A549 (cell line): Measurements from ENCODE around the gene ABL1.

Experiments used
- CBX8 ChIP-seq: fragments of 200-600 bp; sonication (generic); IDR thresholded peaks from 2 replicates; pipeline ENCODE4 v1.6.1; 2016
- ELK1 ChIP-seq: fragments of 150-350 bp; IDR thresholded peaks from 2 replicates; pipeline ENCODE4 v1.6.1; 2014; ENCODE audit warnings: low read depth, mild to moderate bottlenecking, low read length
- EP300 ChIP-seq, 2 experiments: fragments of >200 bp; sonication (Bioruptor Twin); formaldehyde crosslinking; IDR thresholded peaks; 2 replicates in 1 of 2; 3 replicates in 1 of 2; pipeline ENCODE4 v1.6.1; 2016 to 2017
- JUNB ChIP-seq: fragments of >200 bp; sonication (Bioruptor Twin); formaldehyde crosslinking; IDR thresholded peaks from 2 replicates; pipeline ENCODE4 v1.6.1; 2016
- KDM5A ChIP-seq: fragments of 200-600 bp; sonication (generic); IDR thresholded peaks from 2 replicates; pipeline ENCODE4 v1.6.1; 2016; ENCODE audit warnings: antibody characterized with exemption, mild to moderate bottlenecking
- MAFK ChIP-seq: fragments of 450-650 bp; IDR thresholded peaks from 2 replicates; pipeline ENCODE4 v1.6.1; 2014; ENCODE audit not compliant: partially characterized antibody
- PBX3 ChIP-seq: IDR thresholded peaks from 2 replicates; pipeline ENCODE4 v1.6.1; 2012
- POLR2A ChIP-seq: IDR thresholded peaks from 2 replicates; pipeline ENCODE4 v1.6.1; 2012; ENCODE audit warnings: mild to moderate bottlenecking, low read length
- RFX5 ChIP-seq: fragments of 450-650 bp; IDR thresholded peaks from 2 replicates; pipeline ENCODE4 v1.7.1; 2014; ENCODE audit warnings: antibody characterized with exemption, mild to moderate bottlenecking, moderate library complexity
- RNF2 ChIP-seq: fragments of 200-600 bp; sonication (generic); IDR thresholded peaks from 2 replicates; pipeline ENCODE4 v1.6.1; 2016; ENCODE audit warnings: low read depth, mild to moderate bottlenecking, antibody characterized with exemption, moderate library complexity, borderline replicate concordance
- TFCP2L1 ChIP-seq: fragments of 250-450 bp; sonication (Bioruptor Pico); IDR thresholded peaks from 2 replicates; pipeline ENCODE4 v1.5.0; 2021; ENCODE audit warnings: mild to moderate bottlenecking
- TP53 ChIP-seq: fragments of 250-450 bp; sonication (Bioruptor Pico); IDR thresholded peaks from 2 replicates; pipeline ENCODE4 v1.5.0; 2021; ENCODE audit warnings: mild to moderate bottlenecking, moderate library complexity
- ZC3H11A ChIP-seq: fragments of 450-650 bp; IDR thresholded peaks from 2 replicates; pipeline ENCODE4 v1.6.1; 2014; ENCODE audit warnings: antibody characterized with exemption, mild to moderate bottlenecking
- TF ChIP-seq, protein P1 (sequence below): fragments of >200 bp; sonication (Bioruptor Twin); formaldehyde crosslinking; IDR thresholded peaks from 3 replicates; pipeline ENCODE4 v1.5.1; 2016

DNA sequence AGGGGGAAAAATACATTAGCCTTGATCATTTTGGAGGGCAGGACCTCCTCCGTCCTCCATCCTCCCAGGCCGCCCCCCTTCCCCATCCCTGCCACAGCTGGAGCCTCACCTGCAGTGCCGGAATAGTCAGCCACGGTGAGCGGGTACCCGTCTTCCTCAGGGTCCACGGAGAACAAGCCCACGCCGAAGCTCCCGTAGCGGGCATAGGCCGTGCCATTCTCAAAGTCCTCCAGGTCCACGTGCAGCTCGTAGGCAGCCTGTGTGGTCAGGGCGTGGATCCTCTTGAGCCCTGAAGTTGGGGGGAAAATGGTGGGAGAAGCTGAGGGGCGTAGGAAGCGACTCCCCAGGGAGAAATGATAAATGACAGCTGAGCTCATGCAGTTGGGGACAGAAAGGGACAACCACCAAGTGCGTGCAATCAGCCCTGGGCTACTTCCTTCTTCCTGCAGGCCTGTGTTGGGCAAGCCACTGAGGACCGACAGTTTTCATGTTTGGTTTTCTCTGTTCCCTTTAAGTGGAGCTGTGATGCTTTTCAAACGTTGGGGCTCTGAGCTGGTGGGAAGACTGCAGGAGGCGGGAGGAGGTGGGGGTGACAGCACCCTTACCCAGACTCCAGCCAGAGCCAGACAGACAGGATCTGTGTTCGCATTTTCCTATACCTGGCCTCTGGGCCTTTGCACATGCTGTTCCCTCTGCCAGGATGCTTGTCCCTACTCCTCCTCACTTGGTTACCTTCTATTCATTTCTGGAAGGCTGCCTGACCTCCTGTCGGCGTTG lies 70.3 kb downstream of the ABL1 start:
- TF ChIP-seq RFX5 (no peak), RNF2 (no peak), ELK1 (no peak), POLR2A (no peak), TP53 (CRISPR knock-in tag) (no peak), KDM5A (no peak), CBX8 (no peak), TFCP2L1 (CRISPR knock-in tag) (no peak), MAFK (no peak), ZC3H11A (no peak), PBX3 (no peak), EP300 (IDR thresholded peaks at IDR 0.05) (no peak), JUNB (no peak)
- TF ChIP-seq, protein P1, sequence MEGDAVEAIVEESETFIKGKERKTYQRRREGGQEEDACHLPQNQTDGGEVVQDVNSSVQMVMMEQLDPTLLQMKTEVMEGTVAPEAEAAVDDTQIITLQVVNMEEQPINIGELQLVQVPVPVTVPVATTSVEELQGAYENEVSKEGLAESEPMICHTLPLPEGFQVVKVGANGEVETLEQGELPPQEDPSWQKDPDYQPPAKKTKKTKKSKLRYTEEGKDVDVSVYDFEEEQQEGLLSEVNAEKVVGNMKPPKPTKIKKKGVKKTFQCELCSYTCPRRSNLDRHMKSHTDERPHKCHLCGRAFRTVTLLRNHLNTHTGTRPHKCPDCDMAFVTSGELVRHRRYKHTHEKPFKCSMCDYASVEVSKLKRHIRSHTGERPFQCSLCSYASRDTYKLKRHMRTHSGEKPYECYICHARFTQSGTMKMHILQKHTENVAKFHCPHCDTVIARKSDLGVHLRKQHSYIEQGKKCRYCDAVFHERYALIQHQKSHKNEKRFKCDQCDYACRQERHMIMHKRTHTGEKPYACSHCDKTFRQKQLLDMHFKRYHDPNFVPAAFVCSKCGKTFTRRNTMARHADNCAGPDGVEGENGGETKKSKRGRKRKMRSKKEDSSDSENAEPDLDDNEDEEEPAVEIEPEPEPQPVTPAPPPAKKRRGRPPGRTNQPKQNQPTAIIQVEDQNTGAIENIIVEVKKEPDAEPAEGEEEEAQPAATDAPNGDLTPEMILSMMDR = no peak
